HepG2 (cell line): Measurements from ENCODE around the gene SETD3. TPM values are rescaled to one million over a fixed set of nuclear protein-coding genes. Genes with fewer than 3 reads are reported as not detected.

Experiments used
- ATAC-seq: fragments of 200-7000 bp; cut with Tn5 transposase; 3 replicates; pipeline ENCODE4 v1.9.1; 2020; ENCODE audit warnings: mild to moderate bottlenecking, moderate library complexity
- BruUV-seq: library from RNA; stranded (reverse); fragments of 400-500 nt; replicated peaks from 2 replicates; lab custom pipeline; 2021; lab: Mats Ljungman, UMichigan
- CTCF ChIA-PET: fragments of 300-600 bp; formaldehyde crosslinking; extraction: SDS; loops from one replicate; lab custom pipeline; 2021; ENCODE audit warnings: low total read pairs, inconsistent platforms, low intra/inter-chr PET ratio; lab: Yijun Ruan, JAX
- POLR2A ChIA-PET: fragments of 350-600 bp; sonication (Branson Sonifier 250); formaldehyde crosslinking; loops from one replicate; lab custom pipeline; 2020; ENCODE audit warnings: antibody characterized with exemption, inconsistent platforms; lab: Yijun Ruan, JAX
- DNase-seq: peaks from one replicate; pipeline ENCODE4 v3.0.0-alpha.2; 2015; ENCODE audit warnings: low spot score
- FAIRE-seq: peaks from 3 replicates; lab custom pipeline; 2011; peaks lifted over from hg19 to GRCh38; lab: Jason Lieb, UNC
- H2AFZ ChIP-seq: one replicate; pipeline ENCODE4 v1.6.1; 2011; ENCODE audit warnings: low read length, inconsistent platforms
- H3K27ac ChIP-seq: fragments of 300-600 bp; 3 replicates; pipeline ENCODE4 v1.8.0; 2011; ENCODE audit warnings: mixed run types, mild to moderate bottlenecking, mixed read lengths, low read length, inconsistent platforms; ENCODE audit not compliant: insufficient read depth; ENCODE audit errors: extremely low read length
- H3K27me3 ChIP-seq, 2 experiments: fragments of 200-600 bp in 1 of 2; 2 replicates in 1 of 2; 3 replicates in 1 of 2; pipeline versions ENCODE4 v1.6.0 to v1.8.0; 2011; ENCODE audit warnings: low read length in 2 of 2, mild to moderate bottlenecking in 2 of 2, moderate library complexity in 2 of 2, inconsistent platforms in 1 of 2; ENCODE audit not compliant: insufficient read depth in 2 of 2, control insufficient read depth in 1 of 2
- H3K36me3 ChIP-seq, 2 experiments: fragments of 200-600 bp in 1 of 2; replicated peaks in 1 of 2; 2 replicates in 1 of 2; 3 replicates in 1 of 2; pipeline versions ENCODE4 v1.5.1 to v1.8.0; 2011; ENCODE audit warnings: low read length in 2 of 2, inconsistent platforms in 1 of 2; ENCODE audit not compliant: insufficient read depth in 2 of 2, control insufficient read depth in 1 of 2
- H3K4me1 ChIP-seq: 2 replicates; pipeline ENCODE4 v1.5.1; 2012; ENCODE audit warnings: low read length, inconsistent platforms; ENCODE audit not compliant: insufficient read depth
- H3K4me2 ChIP-seq: 2 replicates; pipeline ENCODE4 v1.6.0; 2011; ENCODE audit warnings: low read depth, low read length, inconsistent platforms
- H3K4me3 ChIP-seq, 3 experiments: fragments of 200-600 bp in 1 of 3; sonication (generic), shearing (Covaris generic) in 1 of 3; replicated peaks in 1 of 3; 2 replicates each; pipeline ENCODE4 v1.5.1; 2011 to 2016; ENCODE audit warnings: low read length in 3 of 3, inconsistent platforms in 2 of 3, low read depth in 2 of 3, mild to moderate bottlenecking in 2 of 3, control low read depth in 1 of 3, mixed read lengths in 1 of 3; ENCODE audit not compliant: insufficient read depth in 1 of 3
- H3K79me2 ChIP-seq: one replicate; pipeline ENCODE4 v1.6.1; 2011; ENCODE audit warnings: low read length, inconsistent platforms; ENCODE audit not compliant: insufficient read depth
- H3K9ac ChIP-seq: 2 replicates; pipeline ENCODE4 v1.6.0; 2011; ENCODE audit warnings: mild to moderate bottlenecking, low read depth, low read length, inconsistent platforms; ENCODE audit not compliant: insufficient read depth
- H3K9me3 ChIP-seq: 2 replicates; pipeline ENCODE4 v1.5.1; 2012; ENCODE audit warnings: mild to moderate bottlenecking, low read length
- H4K20me1 ChIP-seq: 2 replicates; pipeline ENCODE4 v1.6.0; 2011; ENCODE audit warnings: inconsistent platforms, mild to moderate bottlenecking, low read length, moderate library complexity; ENCODE audit not compliant: insufficient read depth
- DR1 ChIP-seq: sonication (generic); formaldehyde crosslinking; IDR thresholded peaks from 2 replicates; pipeline ENCODE4 v1.8.0; 2021; ENCODE audit warnings: mild to moderate bottlenecking, missing genetic modification reagents, inconsistent platforms
- HCFC1 ChIP-seq: fragments of 150-350 bp; IDR thresholded peaks from 2 replicates; pipeline ENCODE4 v1.6.1; 2014; ENCODE audit warnings: low read depth, low read length
- KDM4B ChIP-seq: sonication (generic); formaldehyde crosslinking; IDR thresholded peaks from 2 replicates; pipeline ENCODE4 v1.4.0; 2020; ENCODE audit warnings: missing genetic modification reagents
- KDM5A ChIP-seq: fragments of 200-600 bp; sonication (generic); IDR thresholded peaks from 2 replicates; pipeline ENCODE4 v1.7.0; 2018; ENCODE audit warnings: antibody characterized with exemption, mild to moderate bottlenecking, low read length, borderline replicate concordance
- KLF15 ChIP-seq: sonication (generic); formaldehyde crosslinking; IDR thresholded peaks from 2 replicates; pipeline ENCODE4 v1.8.1; 2023; ENCODE audit warnings: borderline replicate concordance, mild to moderate bottlenecking, inconsistent platforms, missing genetic modification reagents, mixed read lengths
- SMARCE1 ChIP-seq: fragments of 450-650 bp; IDR thresholded peaks from 2 replicates; pipeline ENCODE4 v1.6.1; 2017; ENCODE audit warnings: borderline replicate concordance
- TCF7L2 ChIP-seq: IDR thresholded peaks from 2 replicates; pipeline ENCODE4 v1.6.1; 2011; ENCODE audit warnings: mild to moderate bottlenecking, low read depth, low read length, moderate library complexity
- ZSCAN25 ChIP-seq: sonication (generic); formaldehyde crosslinking; IDR thresholded peaks from 2 replicates; pipeline ENCODE4 v1.8.0; 2022; ENCODE audit warnings: mild to moderate bottlenecking, missing genetic modification reagents
- WGBS: methylation state at CpG from one replicate; pipeline ENCODE4 v1.1.6; 2017; ENCODE audit warnings: low lambda C conversion rate; 5-methylcytosine and 5-hydroxymethylcytosine counted together
- in situ Hi-C: cut with HindIII; loops from 2 replicates; pipeline ENCODE4 v1.10.0; 2017; ENCODE audit warnings: low pct_unique_long_range_greater_than_20kb; ENCODE audit not compliant: extremely low pct_ligation_motif_present
- intact Hi-C: fragments of 100-400 bp; cut with micrococcal nuclease; formaldehyde crosslinking; loops from one replicate; pipeline ENCODE4 v1.10.0; 2022; ENCODE audit not compliant: unreplicated experiment
- polyA plus RNA-seq, 8 experiments: library from polyadenylated mRNA; depleted of rRNA in 3 of 8; stranded (reverse) in 7 of 8; unstranded in 1 of 8; fragments of >200 nt; fragmentation: Illumina TruSeq in 4 of 8; extraction: Trizol in 4 of 8; gene quantifications; 2 replicates each; pipeline versions ENCODE4 v1.2.1 to v1.2.3, GENCODE V29; 2011 to 2016; ENCODE audit warnings: low read depth in 4 of 8, missing spikeins in 1 of 8, mixed read lengths in 1 of 8; ENCODE audit not compliant: insufficient read depth in 1 of 8
- total RNA-seq, 5 experiments: library from RNA; depleted of rRNA; stranded (reverse); fragments of >200 nt; fragmentation: Illumina TruSeq; extraction: Trizol; gene quantifications; 2 replicates each; pipeline ENCODE4 v1.2.3, GENCODE V29; 2016; ENCODE audit warnings: low read depth in 1 of 5
- TF ChIP-seq, protein P1 (sequence below): sonication (generic); formaldehyde crosslinking; IDR thresholded peaks from 2 replicates; pipeline ENCODE4 v1.4.0; 2020; ENCODE audit warnings: mild to moderate bottlenecking, missing genetic modification reagents
- TF ChIP-seq, protein P2 (sequence below): sonication (generic); formaldehyde crosslinking; IDR thresholded peaks from 2 replicates; pipeline ENCODE4 v1.8.0; 2022; ENCODE audit warnings: mild to moderate bottlenecking, missing genetic modification reagents

The SETD3 gene
- total and polyA plus RNA-seq, 2 of the 13 experiments (the other 11 are each of a cell fraction or from before 2014, with no cell fraction given) = 30.3 to 67.1 TPM

DNA sequence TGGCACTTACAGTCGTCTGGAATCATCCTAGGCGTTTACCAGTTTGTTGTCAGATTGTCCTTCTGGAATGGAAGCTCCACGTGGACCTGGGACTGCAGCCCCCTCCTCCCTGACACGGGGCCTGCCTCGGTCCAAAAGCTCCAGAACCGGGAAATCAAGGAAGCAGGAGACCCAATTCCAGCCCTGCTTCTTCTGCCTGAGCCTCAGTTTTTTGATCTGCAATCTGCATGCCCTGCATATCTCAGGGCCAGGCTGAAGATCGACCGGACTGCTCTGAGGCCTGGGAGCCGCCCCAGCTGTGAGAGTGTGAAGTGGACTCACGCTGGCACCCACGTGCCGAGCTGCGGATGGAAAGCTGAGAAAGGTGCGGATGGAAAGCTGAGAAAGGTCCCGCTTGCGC lies 98.6 kb downstream of the SETD3 start:
- POLR2A ChIA-PET = no interaction called here
- ATAC-seq = no peak
- in situ Hi-C loops = no loop called here

More for the DNA sequence above, 98.6 kb downstream of the SETD3 start:
- no peaks in the 10 kb centered on the region for H3K79me2 ChIP-seq
- 46% methylated on average over 16 of the region's 16 CpGs for WGBS
- H4K20me1 ChIP-seq = no peaks in the 10 kb centered on the region
- intact Hi-C loops = loop anchor here (5.0 kb wide), 1 partner anchor 60 kb away; no protein-coding TSS in a partner anchor
- no peaks in the 10 kb centered on the region for H3K36me3 ChIP-seq
- DNase-seq (no peak), FAIRE-seq (no peak)
- no TSS peak for BruUV-seq
- H3K27ac ChIP-seq = no peak overlapping the region
- no peak overlapping the region for H3K4me2 ChIP-seq
- peaks cover 44% of the 10 kb centered on the region for H3K4me1 ChIP-seq
- H3K9ac ChIP-seq = no peak overlapping the region
- CTCF ChIA-PET = no interaction called here
- no peaks in the 10 kb centered on the region for H3K9me3 ChIP-seq
- no peak overlapping the region for H2AFZ ChIP-seq
- TF ChIP-seq SMARCE1 = no peak
- no peak for TF ChIP-seq HCFC1
- no peak for TF ChIP-seq TCF7L2
- TF ChIP-seq ZSCAN25 (CRISPR knock-in tag) = no peak
- TF ChIP-seq KDM4B = no peak
- TF ChIP-seq, protein P1, sequence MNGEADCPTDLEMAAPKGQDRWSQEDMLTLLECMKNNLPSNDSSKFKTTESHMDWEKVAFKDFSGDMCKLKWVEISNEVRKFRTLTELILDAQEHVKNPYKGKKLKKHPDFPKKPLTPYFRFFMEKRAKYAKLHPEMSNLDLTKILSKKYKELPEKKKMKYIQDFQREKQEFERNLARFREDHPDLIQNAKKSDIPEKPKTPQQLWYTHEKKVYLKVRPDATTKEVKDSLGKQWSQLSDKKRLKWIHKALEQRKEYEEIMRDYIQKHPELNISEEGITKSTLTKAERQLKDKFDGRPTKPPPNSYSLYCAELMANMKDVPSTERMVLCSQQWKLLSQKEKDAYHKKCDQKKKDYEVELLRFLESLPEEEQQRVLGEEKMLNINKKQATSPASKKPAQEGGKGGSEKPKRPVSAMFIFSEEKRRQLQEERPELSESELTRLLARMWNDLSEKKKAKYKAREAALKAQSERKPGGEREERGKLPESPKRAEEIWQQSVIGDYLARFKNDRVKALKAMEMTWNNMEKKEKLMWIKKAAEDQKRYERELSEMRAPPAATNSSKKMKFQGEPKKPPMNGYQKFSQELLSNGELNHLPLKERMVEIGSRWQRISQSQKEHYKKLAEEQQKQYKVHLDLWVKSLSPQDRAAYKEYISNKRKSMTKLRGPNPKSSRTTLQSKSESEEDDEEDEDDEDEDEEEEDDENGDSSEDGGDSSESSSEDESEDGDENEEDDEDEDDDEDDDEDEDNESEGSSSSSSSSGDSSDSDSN (CRISPR knock-in tag) = no peak
- TF ChIP-seq KLF15 (CRISPR knock-in tag) = no peak
- TF ChIP-seq, protein P2, sequence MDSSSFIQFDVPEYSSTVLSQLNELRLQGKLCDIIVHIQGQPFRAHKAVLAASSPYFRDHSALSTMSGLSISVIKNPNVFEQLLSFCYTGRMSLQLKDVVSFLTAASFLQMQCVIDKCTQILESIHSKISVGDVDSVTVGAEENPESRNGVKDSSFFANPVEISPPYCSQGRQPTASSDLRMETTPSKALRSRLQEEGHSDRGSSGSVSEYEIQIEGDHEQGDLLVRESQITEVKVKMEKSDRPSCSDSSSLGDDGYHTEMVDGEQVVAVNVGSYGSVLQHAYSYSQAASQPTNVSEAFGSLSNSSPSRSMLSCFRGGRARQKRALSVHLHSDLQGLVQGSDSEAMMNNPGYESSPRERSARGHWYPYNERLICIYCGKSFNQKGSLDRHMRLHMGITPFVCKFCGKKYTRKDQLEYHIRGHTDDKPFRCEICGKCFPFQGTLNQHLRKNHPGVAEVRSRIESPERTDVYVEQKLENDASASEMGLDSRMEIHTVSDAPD (CRISPR knock-in tag) = no peak
- no peak for TF ChIP-seq KDM5A
- no peak for TF ChIP-seq DR1 (CRISPR knock-in tag)
- H3K4me3 ChIP-seq = no peak overlapping the region
- peaks cover 6 to 31% of the 10 kb centered on the region in 2 experiments; a peak in 4 of 5 replicates for H3K27me3 ChIP-seq
